Measurements from ENCODE around the gene BCAS1. TPM values are rescaled to one million over a fixed set of nuclear protein-coding genes. Genes with fewer than 3 reads are reported as not detected.

Gene BCAS1
- polyA plus RNA-seq, 1 of the 3 experiments (the other 2 are of a cell fraction), result not detected

DNA sequence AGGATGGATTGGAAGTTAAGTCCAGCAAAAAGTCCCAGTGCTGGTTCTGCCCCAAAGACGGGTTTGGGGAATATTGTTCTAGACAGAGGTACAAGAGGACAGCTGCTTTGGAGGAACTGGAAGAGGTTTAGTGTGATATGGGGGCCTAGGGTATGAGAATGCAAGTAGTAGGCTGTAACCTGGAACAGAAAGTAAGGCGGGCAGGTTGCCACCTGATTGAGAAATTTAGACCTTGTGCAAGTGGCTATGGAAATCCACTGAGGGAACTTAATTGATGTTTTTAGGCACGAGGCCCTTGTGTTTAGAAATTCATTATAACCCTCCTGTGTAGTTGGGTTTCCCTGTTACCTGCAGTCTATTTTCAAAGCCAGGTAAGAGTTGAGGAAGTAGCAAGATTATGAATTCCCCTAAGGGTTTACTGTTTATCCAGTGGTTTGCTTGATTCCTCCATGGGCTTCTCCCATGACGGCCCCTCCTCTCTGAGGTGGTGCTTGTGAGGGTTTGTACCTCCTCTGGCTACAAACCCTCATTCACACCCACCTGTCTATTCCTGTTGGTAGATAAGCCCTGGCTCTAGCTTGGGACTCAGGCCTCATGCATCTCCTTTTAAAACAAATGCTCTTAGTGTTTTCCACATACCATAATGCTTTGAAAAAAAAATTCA, 42.0 kb upstream of the BCAS1 start (continued):
- no peak for TF ChIP-seq MEF2A (IDR thresholded peaks at IDR 0.05; ENCODE audit: borderline replicate concordance, low read depth)

DNA sequence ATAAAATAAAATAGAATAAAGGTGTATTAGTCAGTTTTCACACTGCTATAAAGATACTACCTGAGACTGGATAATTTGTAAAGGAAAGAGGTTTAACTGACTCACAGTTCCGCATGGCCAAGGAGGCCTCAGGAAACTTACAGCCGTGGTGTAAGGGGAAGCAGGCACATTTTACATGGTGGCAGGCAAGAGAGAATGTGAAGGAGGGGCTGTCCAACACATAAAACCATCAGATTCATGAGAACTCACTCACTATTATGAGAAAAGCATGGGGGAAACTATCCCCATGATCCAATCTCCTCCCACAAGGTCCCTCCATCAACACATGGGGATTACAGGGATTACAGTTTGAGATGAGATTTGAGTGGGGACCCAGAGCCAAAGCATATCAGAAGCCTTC, 41.1 kb upstream of the BCAS1 start:
- H3K27me3 ChIP-seq (ENCODE audit: insufficient read depth), result no peaks in the 10 kb centered on the region
- H3F3A ChIP-seq (replicated peaks; ENCODE audit: insufficient read depth), result no peaks in the 10 kb centered on the region
- no peaks in the 10 kb centered on the region for H4K20me1 ChIP-seq (ENCODE audit: insufficient read depth)
- no peak overlapping the region for H3K4me3 ChIP-seq (ENCODE audit: low read depth in 2 of 2, low read length in 1 of 2)
- H3K9me2 ChIP-seq, result no peaks in the 10 kb centered on the region
- ChIA-PET CTCF (interaction anchor here (23.8 kb wide), 1 partner anchor 95 kb away, joined by 499 read pairs; the partner anchor contains the start of gene PFDN4), POLR2A (no interaction called here)
- H2AFZ ChIP-seq (ENCODE audit: low read depth), result no peak overlapping the region
- H3K36me3 ChIP-seq (replicated peaks in 1 of 2; ENCODE audit: control insufficient read depth in 1 of 2, insufficient read depth in 2 of 2, low read length in 1 of 2), result no peaks in the 10 kb centered on the region
- H3K9me3 ChIP-seq, result no peaks in the 10 kb centered on the region
- 79% methylated on average over 2 of the region's 2 CpGs for WGBS (ENCODE audit: low lambda C conversion rate)
- no peak overlapping the region for H3K27ac ChIP-seq (ENCODE audit: low read depth in 2 of 2, low read length in 1 of 2)
- no peak overlapping the region for H3K9ac ChIP-seq
- TF ChIP-seq, protein P1, sequence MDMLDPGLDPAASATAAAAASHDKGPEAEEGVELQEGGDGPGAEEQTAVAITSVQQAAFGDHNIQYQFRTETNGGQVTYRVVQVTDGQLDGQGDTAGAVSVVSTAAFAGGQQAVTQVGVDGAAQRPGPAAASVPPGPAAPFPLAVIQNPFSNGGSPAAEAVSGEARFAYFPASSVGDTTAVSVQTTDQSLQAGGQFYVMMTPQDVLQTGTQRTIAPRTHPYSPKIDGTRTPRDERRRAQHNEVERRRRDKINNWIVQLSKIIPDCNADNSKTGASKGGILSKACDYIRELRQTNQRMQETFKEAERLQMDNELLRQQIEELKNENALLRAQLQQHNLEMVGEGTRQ (IDR thresholded peaks at IDR 0.05; ENCODE audit: borderline replicate concordance, low read depth, low read length), result no peak
- no peak for TF ChIP-seq EP300 (IDR thresholded peaks at IDR 0.05; ENCODE audit: borderline replicate concordance in 1 of 2, low read depth in 1 of 2, low read length in 1 of 2)
- TF ChIP-seq, protein P2, sequence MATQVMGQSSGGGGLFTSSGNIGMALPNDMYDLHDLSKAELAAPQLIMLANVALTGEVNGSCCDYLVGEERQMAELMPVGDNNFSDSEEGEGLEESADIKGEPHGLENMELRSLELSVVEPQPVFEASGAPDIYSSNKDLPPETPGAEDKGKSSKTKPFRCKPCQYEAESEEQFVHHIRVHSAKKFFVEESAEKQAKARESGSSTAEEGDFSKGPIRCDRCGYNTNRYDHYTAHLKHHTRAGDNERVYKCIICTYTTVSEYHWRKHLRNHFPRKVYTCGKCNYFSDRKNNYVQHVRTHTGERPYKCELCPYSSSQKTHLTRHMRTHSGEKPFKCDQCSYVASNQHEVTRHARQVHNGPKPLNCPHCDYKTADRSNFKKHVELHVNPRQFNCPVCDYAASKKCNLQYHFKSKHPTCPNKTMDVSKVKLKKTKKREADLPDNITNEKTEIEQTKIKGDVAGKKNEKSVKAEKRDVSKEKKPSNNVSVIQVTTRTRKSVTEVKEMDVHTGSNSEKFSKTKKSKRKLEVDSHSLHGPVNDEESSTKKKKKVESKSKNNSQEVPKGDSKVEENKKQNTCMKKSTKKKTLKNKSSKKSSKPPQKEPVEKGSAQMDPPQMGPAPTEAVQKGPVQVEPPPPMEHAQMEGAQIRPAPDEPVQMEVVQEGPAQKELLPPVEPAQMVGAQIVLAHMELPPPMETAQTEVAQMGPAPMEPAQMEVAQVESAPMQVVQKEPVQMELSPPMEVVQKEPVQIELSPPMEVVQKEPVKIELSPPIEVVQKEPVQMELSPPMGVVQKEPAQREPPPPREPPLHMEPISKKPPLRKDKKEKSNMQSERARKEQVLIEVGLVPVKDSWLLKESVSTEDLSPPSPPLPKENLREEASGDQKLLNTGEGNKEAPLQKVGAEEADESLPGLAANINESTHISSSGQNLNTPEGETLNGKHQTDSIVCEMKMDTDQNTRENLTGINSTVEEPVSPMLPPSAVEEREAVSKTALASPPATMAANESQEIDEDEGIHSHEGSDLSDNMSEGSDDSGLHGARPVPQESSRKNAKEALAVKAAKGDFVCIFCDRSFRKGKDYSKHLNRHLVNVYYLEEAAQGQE (IDR thresholded peaks at IDR 0.05; ENCODE audit: low read depth, low read length), result no peak
- TF ChIP-seq RFX5 (IDR thresholded peaks at IDR 0.05; ENCODE audit: low read length), result no peak
- TF ChIP-seq, protein P3, sequence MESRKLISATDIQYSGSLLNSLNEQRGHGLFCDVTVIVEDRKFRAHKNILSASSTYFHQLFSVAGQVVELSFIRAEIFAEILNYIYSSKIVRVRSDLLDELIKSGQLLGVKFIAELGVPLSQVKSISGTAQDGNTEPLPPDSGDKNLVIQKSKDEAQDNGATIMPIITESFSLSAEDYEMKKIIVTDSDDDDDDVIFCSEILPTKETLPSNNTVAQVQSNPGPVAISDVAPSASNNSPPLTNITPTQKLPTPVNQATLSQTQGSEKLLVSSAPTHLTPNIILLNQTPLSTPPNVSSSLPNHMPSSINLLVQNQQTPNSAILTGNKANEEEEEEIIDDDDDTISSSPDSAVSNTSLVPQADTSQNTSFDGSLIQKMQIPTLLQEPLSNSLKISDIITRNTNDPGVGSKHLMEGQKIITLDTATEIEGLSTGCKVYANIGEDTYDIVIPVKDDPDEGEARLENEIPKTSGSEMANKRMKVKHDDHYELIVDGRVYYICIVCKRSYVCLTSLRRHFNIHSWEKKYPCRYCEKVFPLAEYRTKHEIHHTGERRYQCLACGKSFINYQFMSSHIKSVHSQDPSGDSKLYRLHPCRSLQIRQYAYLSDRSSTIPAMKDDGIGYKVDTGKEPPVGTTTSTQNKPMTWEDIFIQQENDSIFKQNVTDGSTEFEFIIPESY (IDR thresholded peaks at IDR 0.05; ENCODE audit: borderline replicate concordance, low read depth), result no peak
- H3K4me2 ChIP-seq, result no peak overlapping the region
- H3K4me1 ChIP-seq (ENCODE audit: control insufficient read depth in 1 of 2, insufficient read depth in 2 of 2, low read depth in 1 of 2, low read length in 1 of 2), result no peaks in the 10 kb centered on the region
- DNase-seq, result no peak
- no peaks in the 10 kb centered on the region for H3K79me2 ChIP-seq (ENCODE audit: insufficient read depth)

Data from SK-N-SH (cell line).